ENCODE data around the gene EPB41L4A. TPM values are rescaled to one million over a fixed set of nuclear protein-coding genes. Genes with fewer than 3 reads are reported as not detected.
"Not testable (repeated sequence)": the region's sequence is repeated elsewhere in the genome, so short reads cannot be mapped to it uniquely, and the experiment has no call there.

The EPB41L4A gene
- total and polyA plus RNA-seq, 5 experiments from 2014 or later: 0.06 to 2.9 (median 0.19) TPM; not detected in 1

- no peaks in the 10 kb centered on the region for H3K36me3 Mint-ChIP-seq
- POLR2A ChIA-PET: no interaction called here
- no peak for DNase-seq
- no peak overlapping the region for H3K4me3 Mint-ChIP-seq
- no peaks in the 10 kb centered on the region for H3K4me1 Mint-ChIP-seq
- H3K27me3 Mint-ChIP-seq: peaks cover 4 to 14% (median 8%) of the 10 kb centered on the region in 5 donors
- no peak for ATAC-seq
- H3K27ac Mint-ChIP-seq: no peak overlapping the region
- no peaks in the 10 kb centered on the region for H3K9me3 Mint-ChIP-seq
Measured at GRCh38 chr5:112250551-112250950, 168.5 kb downstream of the EPB41L4A start.

GRCh38 chr5:112248623-112249022, 170.5 kb downstream of the EPB41L4A start:
- POLR2A ChIA-PET: no interaction called here
- Mint-ChIP-seq H3K4me1 (no peaks in the 10 kb centered on the region), H3K36me3 (no peaks in the 10 kb centered on the region), H3K27ac (no peak overlapping the region), H3K27me3 (peaks cover 9 to 25% (median 14%) of the 10 kb centered on the region in 5 donors), H3K4me3 (no peak overlapping the region), H3K9me3 (peaks cover 0 to 2% (median 0%) of the 10 kb centered on the region in 9 donors)
- ATAC-seq: no peak
- DNase-seq: no peak

- Mint-ChIP-seq H3K9me3 (peaks cover 0 to 2% (median 0%) of the 10 kb centered on the region in 9 donors), H3K4me3 (no peak overlapping the region), H3K27ac (no peak overlapping the region), H3K36me3 (no peaks in the 10 kb centered on the region), H3K4me1 (no peaks in the 10 kb centered on the region), H3K27me3 (peaks cover 9 to 25% (median 14%) of the 10 kb centered on the region in 5 donors)
- DNase-seq: no peak
- ATAC-seq: no peak
- POLR2A ChIA-PET: no interaction called here
Measured at GRCh38 chr5:112247960-112248359, 171.1 kb downstream of the EPB41L4A start.

- ATAC-seq (no peak), DNase-seq (no peak)
- no peak overlapping the region for H3K4me3 Mint-ChIP-seq
- H3K27ac Mint-ChIP-seq: no peak overlapping the region
- no peaks in the 10 kb centered on the region for H3K36me3 Mint-ChIP-seq
- POLR2A ChIA-PET: no interaction called here
- H3K4me1 Mint-ChIP-seq: no peaks in the 10 kb centered on the region
- peaks cover 9 to 22% (median 16%) of the 10 kb centered on the region in 5 donors for H3K27me3 Mint-ChIP-seq
- H3K9me3 Mint-ChIP-seq: peaks cover 0 to 2% (median 0%) of the 10 kb centered on the region in 9 donors
Measured at GRCh38 chr5:112245656-112246055, 173.4 kb downstream of the EPB41L4A start.

- Mint-ChIP-seq H3K4me1 (no peaks in the 10 kb centered on the region), H3K27me3 (peaks cover 0 to 24% (median 17%) of the 10 kb centered on the region in 5 donors), H3K27ac (no peak overlapping the region), H3K9me3 (peaks cover 0 to 2% (median 0%) of the 10 kb centered on the region in 9 donors), H3K4me3 (no peak overlapping the region), H3K36me3 (no peaks in the 10 kb centered on the region)
- DNase-seq (no peak), ATAC-seq (no peak)
- POLR2A ChIA-PET: no interaction called here
Measured at GRCh38 chr5:112239996-112240395, 179.1 kb downstream of the EPB41L4A start.

- H3K27ac Mint-ChIP-seq: no peak overlapping the region
- POLR2A ChIA-PET: no interaction called here
- no peak for DNase-seq
- peaks cover 1 to 13% (median 11%) of the 10 kb centered on the region in 5 donors for H3K27me3 Mint-ChIP-seq
- no peak for ATAC-seq
- H3K4me3 Mint-ChIP-seq: no peak overlapping the region
- H3K36me3 Mint-ChIP-seq: no peaks in the 10 kb centered on the region
- no peaks in the 10 kb centered on the region for H3K9me3 Mint-ChIP-seq
- no peaks in the 10 kb centered on the region for H3K4me1 Mint-ChIP-seq
Measured at GRCh38 chr5:112238473-112238872, 180.6 kb downstream of the EPB41L4A start.

- H3K9me3 Mint-ChIP-seq: no peaks in the 10 kb centered on the region
- no peaks in the 10 kb centered on the region for H3K4me1 Mint-ChIP-seq
- no peak overlapping the region for H3K4me3 Mint-ChIP-seq
- ATAC-seq (no peak), DNase-seq (no peak)
- H3K36me3 Mint-ChIP-seq: no peaks in the 10 kb centered on the region
- H3K27ac Mint-ChIP-seq: no peak overlapping the region
- H3K27me3 Mint-ChIP-seq: peaks cover 1 to 15% (median 11%) of the 10 kb centered on the region in 5 donors
- POLR2A ChIA-PET: no interaction called here
Measured at GRCh38 chr5:112237456-112237855, 181.6 kb downstream of the EPB41L4A start.

- Mint-ChIP-seq H3K9me3 (no peaks in the 10 kb centered on the region), H3K27ac (no peak overlapping the region), H3K4me3 (no peak overlapping the region), H3K4me1 (no peaks in the 10 kb centered on the region), H3K27me3 (peaks cover 6 to 14% (median 10%) of the 10 kb centered on the region in 5 donors), H3K36me3 (no peaks in the 10 kb centered on the region)
- no peak for DNase-seq
- POLR2A ChIA-PET: no interaction called here
- no peak for ATAC-seq
Measured at GRCh38 chr5:112234000-112234399, 185.1 kb downstream of the EPB41L4A start.

GRCh38 chr5:112232667-112233066, 186.4 kb downstream of the EPB41L4A start:
- no peak for DNase-seq
- Mint-ChIP-seq H3K27me3 (peaks cover 8 to 14% (median 10%) of the 10 kb centered on the region in 5 donors), H3K27ac (no peak overlapping the region), H3K36me3 (no peaks in the 10 kb centered on the region), H3K4me3 (no peak overlapping the region), H3K9me3 (no peaks in the 10 kb centered on the region), H3K4me1 (no peaks in the 10 kb centered on the region)
- no peak for ATAC-seq
- POLR2A ChIA-PET: no interaction called here

- Mint-ChIP-seq H3K4me1 (no peaks in the 10 kb centered on the region), H3K27ac (peak overlapping the region in 1 of 10 donors; percentile 20), H3K4me3 (no peak overlapping the region), H3K27me3 (peaks cover 5 to 11% (median 10%) of the 10 kb centered on the region in 5 donors), H3K36me3 (no peaks in the 10 kb centered on the region), H3K9me3 (no peaks in the 10 kb centered on the region)
- POLR2A ChIA-PET: no interaction called here
- no peak for ATAC-seq
- no peak for DNase-seq
Measured at GRCh38 chr5:112230606-112231005, 188.5 kb downstream of the EPB41L4A start.

GRCh38 chr5:112228667-112229066, 190.4 kb downstream of the EPB41L4A start:
- Mint-ChIP-seq H3K36me3 (no peaks in the 10 kb centered on the region), H3K27me3 (peaks cover 2 to 11% (median 7%) of the 10 kb centered on the region in 5 donors), H3K4me3 (no peak overlapping the region), H3K9me3 (no peaks in the 10 kb centered on the region), H3K4me1 (no peaks in the 10 kb centered on the region), H3K27ac (no peak overlapping the region)
- DNase-seq (no peak), ATAC-seq (no peak)
- POLR2A ChIA-PET: no interaction called here

- POLR2A ChIA-PET: no interaction called here
- no peak overlapping the region for H3K4me3 Mint-ChIP-seq
- DNase-seq: no peak
- no peak overlapping the region for H3K27ac Mint-ChIP-seq
- H3K9me3 Mint-ChIP-seq: no peaks in the 10 kb centered on the region
- H3K36me3 Mint-ChIP-seq: no peaks in the 10 kb centered on the region
- H3K4me1 Mint-ChIP-seq: no peaks in the 10 kb centered on the region
- peaks cover 2 to 11% (median 10%) of the 10 kb centered on the region in 5 donors for H3K27me3 Mint-ChIP-seq
- ATAC-seq: no peak
Measured at GRCh38 chr5:112227911-112228631, 191.0 kb downstream of the EPB41L4A start.

- Mint-ChIP-seq H3K4me1 (no peaks in the 10 kb centered on the region), H3K27me3 (peaks cover 2 to 13% (median 9%) of the 10 kb centered on the region in 5 donors), H3K36me3 (no peaks in the 10 kb centered on the region), H3K9me3 (no peaks in the 10 kb centered on the region), H3K4me3 (no peak overlapping the region), H3K27ac (no peak overlapping the region)
- DNase-seq (no peak), ATAC-seq (no peak)
- POLR2A ChIA-PET: no interaction called here
Measured at GRCh38 chr5:112226215-112226614, 192.9 kb downstream of the EPB41L4A start.

- H3K9me3 Mint-ChIP-seq, ATAC-seq, H3K4me1 Mint-ChIP-seq, H3K27ac Mint-ChIP-seq, H3K4me3 Mint-ChIP-seq, DNase-seq, H3K36me3 Mint-ChIP-seq, H3K27me3 Mint-ChIP-seq, POLR2A ChIA-PET: not testable (repeated sequence)
Measured at GRCh38 chr5:112222997-112223396, 196.1 kb downstream of the EPB41L4A start.

All from naive thymus-derived CD8-positive, alpha-beta T cell (primary cell).